Gastrocnemius medialis (tissue), 4 donors: ENCODE measurements around the gene ARL11. TPM values are rescaled to one million over a fixed set of nuclear protein-coding genes. Genes with fewer than 3 reads are reported as not detected.

Source experiments
- ATAC-seq, 2 donors: fragments of 150-250 bp; one replicate each; pipeline ENCODE4 v1.9.1; 2016
- DNase-seq, 2 donors: peaks; one replicate each; pipeline ENCODE4 v3.0.0-alpha.2; 2019
- H3K27ac ChIP-seq, 4 donors: fragments of 200-600 bp; sonication (generic); 1 replicate in 1 of 4; 2 replicates in 3 of 4; pipeline ENCODE4 v1.5.1; 2016 to 2018; ENCODE audit warnings: mild to moderate bottlenecking in 2 of 4, moderate library complexity in 1 of 4
- H3K27me3 ChIP-seq, 3 donors: fragments of 200-600 bp; sonication (generic) in 2 of 3; 1 replicate in 1 of 3; 2 replicates in 2 of 3; pipeline versions ENCODE4 v1.5.1 to v1.6.0; 2016 to 2019; ENCODE audit warnings: mild to moderate bottlenecking in 1 of 3, moderate library complexity in 1 of 3
- H3K36me3 ChIP-seq, 2 donors: fragments of 200-600 bp; sonication (generic) in 1 of 2; one replicate each; pipeline ENCODE4 v1.5.1; 2017 to 2018
- H3K4me1 ChIP-seq, 2 donors: fragments of 200-600 bp; sonication (generic) in 1 of 2; one replicate each; pipeline ENCODE4 v1.5.1; 2016 to 2017; ENCODE audit warnings: mild to moderate bottlenecking in 2 of 2
- H3K4me3 ChIP-seq, 4 donors: fragments of 200-600 bp; sonication (generic) in 3 of 4; 1 replicate in 1 of 4; 2 replicates in 3 of 4; pipeline ENCODE4 v1.5.1; 2016 to 2019; ENCODE audit warnings: mild to moderate bottlenecking in 2 of 4
- H3K9me3 ChIP-seq, 3 donors: fragments of 200-600 bp; sonication (generic) in 2 of 3; 1 replicate in 1 of 3; 2 replicates in 2 of 3; pipeline ENCODE4 v1.5.1; 2016 to 2019
- POLR2A ChIP-seq, 2 donors: fragments of 450-650 bp; IDR thresholded peaks; one replicate each; pipeline ENCODE4 v1.6.1; 2017; ENCODE audit warnings: antibody characterized with exemption in 2 of 2, mild to moderate bottlenecking in 2 of 2, moderate library complexity in 2 of 2
- in situ Hi-C, 4 donors: fragments of 200-750 bp; cut with MboI; loops; one replicate each; pipeline versions ENCODE4 v1.15.0 to v1.8.0; 2017; ENCODE audit warnings: low sequenced_read_pairs in 4 of 4
- intact Hi-C: fragments of 100-400 bp; cut with DNase I; formaldehyde crosslinking; loops from one replicate; pipeline ENCODE4 v1.15.1; 2023; ENCODE audit warnings: low total_unique reads
- total RNA-seq, 4 donors: library from RNA; depleted of rRNA; stranded (reverse); fragments of >200 nt; gene quantifications; one replicate each; pipeline versions ENCODE4 v1.1.0 to v1.2.3, GENCODE V29; 2016
- TF ChIP-seq, protein P1 (sequence below), 5 experiments: fragments of 450-650 bp in 3 of 5; fragments of 200-600 bp in 2 of 5; sonication (generic) in 2 of 5; IDR thresholded peaks in 4 of 5; conservative IDR thresholded peaks in 1 of 5; 1 replicate in 4 of 5; 2 replicates in 1 of 5; pipeline ENCODE4 v1.5.1; 2016 to 2019; ENCODE audit warnings: antibody characterized with exemption in 5 of 5, mild to moderate bottlenecking in 3 of 5, moderate library complexity in 3 of 5

The ARL11 gene
- under 1 TPM; 0.10 to 0.20 (median 0.12) TPM for total RNA-seq

DNA sequence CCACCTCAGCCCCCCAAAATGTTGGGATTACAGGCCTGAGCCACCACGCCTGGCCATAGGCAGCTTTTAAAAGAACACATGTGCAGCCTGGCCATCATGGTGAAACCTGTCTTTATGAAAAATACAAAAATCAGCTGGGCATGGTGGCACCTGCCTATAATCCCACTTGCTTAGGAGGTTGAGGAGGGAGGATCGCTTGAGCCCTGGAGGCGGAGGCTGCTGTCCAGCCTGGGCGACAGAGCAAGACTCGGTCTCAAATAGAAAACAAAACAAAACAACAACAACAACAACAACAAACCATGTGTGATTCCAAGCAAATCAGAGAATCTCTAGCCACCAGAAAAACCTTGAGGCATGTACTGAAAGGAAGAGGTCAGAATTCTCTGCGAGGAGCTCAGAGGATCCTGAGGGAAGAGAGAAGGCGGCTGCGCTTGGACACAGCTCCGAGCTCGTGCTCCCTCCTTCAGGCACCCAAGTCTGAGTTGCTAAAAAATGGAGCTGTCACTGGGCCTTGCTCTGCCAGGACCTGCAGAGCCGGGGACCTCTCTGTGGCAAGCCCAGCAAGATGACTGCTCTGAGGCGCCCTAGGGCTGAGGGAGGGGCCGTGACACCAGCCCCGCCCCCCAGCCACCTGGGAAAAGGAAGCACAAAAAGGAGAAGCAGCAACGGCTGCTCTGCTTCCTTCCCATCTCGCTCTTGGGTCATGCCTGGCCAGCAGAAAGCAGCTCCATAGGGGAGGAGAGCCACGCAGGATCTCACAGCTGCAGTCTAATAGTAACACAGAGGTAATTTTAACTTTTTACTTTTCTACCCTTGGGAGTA, at the start of gene ARL11:
TSS of gene ARL11 (plus strand) at position 677 of the 822 bp plus-strand sequence. CDS start 1,941 bp downstream, outside the sequence.
- DNase-seq (peak in 1 of 2 donors; percentile 39), ATAC-seq (no peak)
- Histone ChIP-seq H3K27ac (no peak within 1 kb of the TSS), H3K36me3 (no peaks in the 10 kb centered on the region), H3K4me3 (peak within 1 kb of the TSS in 1 of 4 donors; percentile 27), H3K9me3 (no peaks in the 10 kb centered on the region), H3K27me3 (no peaks in the 10 kb centered on the region), H3K4me1 (peaks cover 0 to 9% of the 10 kb centered on the region in 2 donors)
- TF ChIP-seq, protein P1, sequence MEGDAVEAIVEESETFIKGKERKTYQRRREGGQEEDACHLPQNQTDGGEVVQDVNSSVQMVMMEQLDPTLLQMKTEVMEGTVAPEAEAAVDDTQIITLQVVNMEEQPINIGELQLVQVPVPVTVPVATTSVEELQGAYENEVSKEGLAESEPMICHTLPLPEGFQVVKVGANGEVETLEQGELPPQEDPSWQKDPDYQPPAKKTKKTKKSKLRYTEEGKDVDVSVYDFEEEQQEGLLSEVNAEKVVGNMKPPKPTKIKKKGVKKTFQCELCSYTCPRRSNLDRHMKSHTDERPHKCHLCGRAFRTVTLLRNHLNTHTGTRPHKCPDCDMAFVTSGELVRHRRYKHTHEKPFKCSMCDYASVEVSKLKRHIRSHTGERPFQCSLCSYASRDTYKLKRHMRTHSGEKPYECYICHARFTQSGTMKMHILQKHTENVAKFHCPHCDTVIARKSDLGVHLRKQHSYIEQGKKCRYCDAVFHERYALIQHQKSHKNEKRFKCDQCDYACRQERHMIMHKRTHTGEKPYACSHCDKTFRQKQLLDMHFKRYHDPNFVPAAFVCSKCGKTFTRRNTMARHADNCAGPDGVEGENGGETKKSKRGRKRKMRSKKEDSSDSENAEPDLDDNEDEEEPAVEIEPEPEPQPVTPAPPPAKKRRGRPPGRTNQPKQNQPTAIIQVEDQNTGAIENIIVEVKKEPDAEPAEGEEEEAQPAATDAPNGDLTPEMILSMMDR (IDR thresholded peaks at IDR 0.05 in 4 of 5, conservative IDR thresholded peaks at IDR 0.05 in 1 of 5), result no peak
- TF ChIP-seq POLR2A (IDR thresholded peaks at IDR 0.05), result peak in 1 of 2 donors; percentile 8
- in situ Hi-C loops, result no loop called here
- intact Hi-C loops, result no loop called here

DNA sequence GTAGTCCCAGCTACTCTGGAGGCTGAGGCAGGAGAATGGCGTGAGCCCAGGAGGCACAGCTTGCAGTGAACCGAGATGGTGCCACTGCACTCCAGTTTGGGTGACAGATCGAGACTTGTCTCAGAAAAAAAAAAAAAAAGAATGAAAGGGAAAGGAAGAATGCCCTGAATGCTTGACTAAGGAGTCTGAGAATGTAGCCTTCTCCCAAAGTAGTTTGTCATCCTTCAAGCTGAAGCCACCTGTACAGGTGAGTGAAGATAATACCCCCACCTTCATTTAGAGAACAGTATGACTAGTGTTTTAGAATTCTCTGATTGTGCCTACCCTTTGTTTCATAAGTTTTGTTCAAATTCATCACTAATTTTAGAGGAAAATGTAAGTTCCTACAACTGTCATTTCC, 48.8 kb upstream of the ARL11 start:
- H3K27ac ChIP-seq, result no peak overlapping the region
- DNase-seq (no peak), ATAC-seq (no peak)
- intact Hi-C loops, result no loop called here
- peaks cover 17 to 20% of the 10 kb centered on the region in 2 donors for H3K4me1 ChIP-seq
- in situ Hi-C loops, result no loop called here
- no peaks in the 10 kb centered on the region for H3K27me3 ChIP-seq
- no peaks in the 10 kb centered on the region for H3K9me3 ChIP-seq
- no peak for TF ChIP-seq POLR2A (IDR thresholded peaks at IDR 0.05)
- TF ChIP-seq, protein P1 (IDR thresholded peaks at IDR 0.05 in 4 of 5, conservative IDR thresholded peaks at IDR 0.05 in 1 of 5), result no peak
- H3K36me3 ChIP-seq, result peaks cover 0 to 13% of the 10 kb centered on the region in 2 donors
- H3K4me3 ChIP-seq, result no peak overlapping the region

DNA sequence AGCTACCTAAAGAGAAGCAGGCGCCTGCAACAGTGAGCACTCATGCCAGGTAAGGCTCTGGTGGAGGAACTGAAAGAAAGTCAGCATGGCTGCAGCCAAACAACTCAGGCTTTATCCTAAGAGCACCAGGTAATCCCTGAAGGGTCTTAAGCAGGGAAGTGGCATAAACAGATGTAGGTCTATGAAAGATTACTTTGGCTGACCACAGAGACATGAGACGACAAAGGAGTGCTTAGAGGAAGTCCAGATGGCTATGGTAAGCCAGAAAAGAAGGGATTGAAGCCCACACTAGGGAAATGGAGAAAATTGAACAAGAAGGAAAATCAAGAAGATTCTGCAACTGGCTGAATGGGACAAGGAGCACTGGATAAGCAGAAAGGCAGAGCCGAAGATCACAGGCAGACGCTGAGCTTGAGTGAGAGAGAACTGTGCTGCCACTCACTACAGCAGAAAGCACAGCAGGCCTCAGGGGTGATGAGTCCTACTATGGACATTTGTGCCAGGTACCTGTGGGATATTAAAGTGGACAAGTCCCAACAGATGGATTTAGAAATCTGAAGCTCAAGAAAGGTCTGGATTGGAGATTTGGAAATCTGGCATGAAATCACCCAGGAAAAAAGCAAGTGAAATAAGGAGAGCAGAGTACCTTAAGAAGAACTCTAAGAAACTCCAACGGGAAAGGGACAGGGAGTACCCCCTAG, 47.2 kb upstream of the ARL11 start:
- H3K9me3 ChIP-seq, result no peaks in the 10 kb centered on the region
- in situ Hi-C loops, result no loop called here
- no peaks in the 10 kb centered on the region for H3K27me3 ChIP-seq
- H3K4me3 ChIP-seq, result no peak overlapping the region
- DNase-seq (no peak), ATAC-seq (no peak)
- H3K4me1 ChIP-seq, result peaks cover 20 to 23% of the 10 kb centered on the region in 2 donors
- intact Hi-C loops, result no loop called here
- TF ChIP-seq POLR2A (IDR thresholded peaks at IDR 0.05), result no peak
- no peak overlapping the region for H3K27ac ChIP-seq
- peaks cover 0 to 13% of the 10 kb centered on the region in 2 donors for H3K36me3 ChIP-seq

DNA sequence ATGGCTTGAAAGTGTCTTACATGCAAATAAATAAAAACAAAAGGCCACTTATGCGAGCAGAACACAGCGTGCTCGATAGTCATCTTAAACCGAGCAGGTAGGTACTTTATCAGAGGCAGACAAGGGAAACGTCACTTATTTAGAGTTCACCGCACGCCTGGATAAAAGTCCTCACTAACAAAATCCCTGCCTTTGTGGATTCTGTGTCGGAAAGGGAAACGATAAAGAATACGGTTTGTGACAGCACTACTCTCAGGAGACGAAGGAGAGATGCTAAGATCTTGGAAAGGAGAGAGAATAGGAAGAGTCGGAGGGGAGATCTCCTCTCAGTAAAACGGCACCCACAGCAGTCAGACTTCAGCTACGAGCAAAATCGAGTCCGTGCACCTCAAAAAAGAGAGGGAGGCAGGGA, 43.5 kb upstream of the ARL11 start:
- H3K4me1 ChIP-seq, result peaks cover 7 to 8% of the 10 kb centered on the region in 2 donors
- peak overlapping the region; percentile 74 to 95 (median 92) for H3K4me3 ChIP-seq
- in situ Hi-C loops (no loop called here), intact Hi-C loops (loop anchor here (2.0 to 5.0 kb wide), 3 partner anchors 22 to 208 kb away; partner anchors contain the start of gene KPNA3)
- H3K36me3 ChIP-seq, result peaks cover 0 to 10% of the 10 kb centered on the region in 2 donors
- H3K27me3 ChIP-seq, result no peaks in the 10 kb centered on the region
- H3K9me3 ChIP-seq, result no peaks in the 10 kb centered on the region
- peak; percentile 16 to 21 for ATAC-seq
- H3K27ac ChIP-seq, result peak overlapping the region; percentile 61 to 77 (median 72)
- no peak for TF ChIP-seq POLR2A (IDR thresholded peaks at IDR 0.05)
- TF ChIP-seq, protein P1 (IDR thresholded peaks at IDR 0.05 in 4 of 5, conservative IDR thresholded peaks at IDR 0.05 in 1 of 5), result no peak
- no peak for DNase-seq
